ENCODE measurements around the gene SLC25A17. TPM values are rescaled to one million over a fixed set of nuclear protein-coding genes. Genes with fewer than 3 reads are reported as not detected.

Gene SLC25A17
- total RNA-seq, 1 donor = 25.8 TPM

DNA sequence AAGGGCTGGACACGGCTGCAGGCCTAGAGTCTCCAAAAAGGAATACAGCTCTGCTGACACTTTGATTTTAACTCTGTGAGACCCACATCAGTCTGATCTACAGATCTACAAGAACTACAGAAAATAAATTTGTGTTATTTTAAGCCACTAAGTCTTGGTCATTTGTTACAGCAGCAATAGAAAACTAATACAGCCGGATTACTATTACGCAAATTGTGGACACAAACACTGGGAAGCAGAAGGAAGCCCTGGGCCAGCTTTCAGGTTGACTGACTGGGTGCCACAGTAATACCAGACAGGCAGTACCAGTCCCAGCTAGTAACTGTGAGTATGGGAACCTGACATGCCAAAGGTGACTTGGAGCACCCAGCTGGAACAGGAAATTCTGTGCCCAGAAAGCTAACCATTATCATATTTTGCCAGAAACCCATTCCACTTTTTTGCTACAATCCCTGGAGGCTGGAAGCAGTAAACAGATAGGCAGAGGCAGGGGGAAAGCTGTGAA is 13.4 kb downstream of the SLC25A17 start:
- TF ChIP-seq, protein P1, sequence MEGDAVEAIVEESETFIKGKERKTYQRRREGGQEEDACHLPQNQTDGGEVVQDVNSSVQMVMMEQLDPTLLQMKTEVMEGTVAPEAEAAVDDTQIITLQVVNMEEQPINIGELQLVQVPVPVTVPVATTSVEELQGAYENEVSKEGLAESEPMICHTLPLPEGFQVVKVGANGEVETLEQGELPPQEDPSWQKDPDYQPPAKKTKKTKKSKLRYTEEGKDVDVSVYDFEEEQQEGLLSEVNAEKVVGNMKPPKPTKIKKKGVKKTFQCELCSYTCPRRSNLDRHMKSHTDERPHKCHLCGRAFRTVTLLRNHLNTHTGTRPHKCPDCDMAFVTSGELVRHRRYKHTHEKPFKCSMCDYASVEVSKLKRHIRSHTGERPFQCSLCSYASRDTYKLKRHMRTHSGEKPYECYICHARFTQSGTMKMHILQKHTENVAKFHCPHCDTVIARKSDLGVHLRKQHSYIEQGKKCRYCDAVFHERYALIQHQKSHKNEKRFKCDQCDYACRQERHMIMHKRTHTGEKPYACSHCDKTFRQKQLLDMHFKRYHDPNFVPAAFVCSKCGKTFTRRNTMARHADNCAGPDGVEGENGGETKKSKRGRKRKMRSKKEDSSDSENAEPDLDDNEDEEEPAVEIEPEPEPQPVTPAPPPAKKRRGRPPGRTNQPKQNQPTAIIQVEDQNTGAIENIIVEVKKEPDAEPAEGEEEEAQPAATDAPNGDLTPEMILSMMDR (IDR thresholded peaks at IDR 0.05; ENCODE audit: insufficient read depth, low read length) = no peak
- H3K4me3 ChIP-seq (ENCODE audit: low read depth, low read length) = no peak overlapping the region
- DNase-seq (ENCODE audit: low read depth) = no peak

DNA sequence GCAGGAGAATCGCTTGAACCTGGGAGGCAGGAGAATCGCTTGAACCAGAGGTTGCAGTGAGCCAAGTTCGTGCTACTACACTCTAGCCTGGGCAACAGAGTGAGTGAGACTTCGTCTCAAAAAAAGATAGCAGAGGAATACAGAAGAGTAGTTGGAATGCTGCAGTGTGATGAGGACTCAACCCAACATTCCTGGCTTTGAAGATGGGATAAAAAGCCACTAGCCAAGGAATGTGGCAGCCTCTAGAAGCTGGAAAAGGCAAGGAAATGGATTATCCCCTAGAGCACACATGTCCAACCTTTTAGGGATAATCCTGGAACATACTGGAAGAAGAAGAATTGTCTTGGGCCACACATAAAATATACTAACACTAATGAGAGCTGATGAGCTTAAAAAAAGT is 13.9 kb downstream of the SLC25A17 start:
- H3K4me3 ChIP-seq (ENCODE audit: low read depth, low read length) = no peak overlapping the region
- peak; percentile 9 for DNase-seq (ENCODE audit: low read depth)

DNA sequence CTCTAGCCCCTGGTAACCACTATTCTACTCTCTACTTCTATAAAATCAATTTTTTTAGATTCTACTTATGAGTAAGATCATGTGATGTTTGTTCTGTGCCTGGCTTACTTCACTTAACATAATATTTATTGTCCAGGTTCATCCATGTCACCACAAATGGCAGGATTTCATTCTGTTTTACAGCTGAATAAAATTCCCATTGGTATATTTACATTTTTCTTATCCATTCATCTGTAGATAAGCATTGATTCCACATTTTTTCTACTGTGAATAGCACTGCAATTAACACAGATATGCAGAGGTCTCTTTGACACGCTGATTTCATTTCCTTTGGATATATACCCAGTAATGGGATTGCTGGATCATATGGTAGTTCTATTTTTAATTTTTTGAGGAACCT is 15.8 kb downstream of the SLC25A17 start:
- H3K4me3 ChIP-seq (ENCODE audit: low read depth, low read length) = no peak overlapping the region
- no peak for DNase-seq (ENCODE audit: low read depth)
- TF ChIP-seq, protein P1 (IDR thresholded peaks at IDR 0.05; ENCODE audit: insufficient read depth, low read length) = no peak

More for the DNA sequence above, 13.9 kb downstream of the SLC25A17 start:
- TF ChIP-seq, protein P1 (IDR thresholded peaks at IDR 0.05; ENCODE audit: insufficient read depth, low read length) = no peak

DNA sequence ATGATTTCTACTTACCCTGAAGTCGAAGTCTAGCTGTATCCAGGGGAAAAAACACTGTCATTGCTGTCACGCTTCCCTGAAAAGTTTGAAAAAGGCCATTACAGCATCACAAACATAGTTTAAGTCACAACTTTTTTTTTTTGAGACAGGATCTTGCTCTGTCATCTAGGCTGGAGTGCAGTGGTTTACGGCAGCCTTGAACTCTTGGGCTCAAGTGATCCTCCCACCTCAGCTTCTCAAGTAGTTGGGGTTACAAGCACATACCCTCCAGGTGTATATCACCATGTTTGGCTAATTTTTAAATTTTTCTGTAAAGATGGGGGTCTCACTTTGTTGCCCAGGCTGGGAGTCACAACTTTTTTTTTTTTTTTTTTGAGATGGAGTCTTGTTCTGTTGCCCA is 20.1 kb downstream of the SLC25A17 start:
- TF ChIP-seq, protein P1 (IDR thresholded peaks at IDR 0.05; ENCODE audit: insufficient read depth, low read length) = no peak
- no peak for DNase-seq (ENCODE audit: low read depth)
- H3K4me3 ChIP-seq (ENCODE audit: low read depth, low read length) = no peak overlapping the region

DNA sequence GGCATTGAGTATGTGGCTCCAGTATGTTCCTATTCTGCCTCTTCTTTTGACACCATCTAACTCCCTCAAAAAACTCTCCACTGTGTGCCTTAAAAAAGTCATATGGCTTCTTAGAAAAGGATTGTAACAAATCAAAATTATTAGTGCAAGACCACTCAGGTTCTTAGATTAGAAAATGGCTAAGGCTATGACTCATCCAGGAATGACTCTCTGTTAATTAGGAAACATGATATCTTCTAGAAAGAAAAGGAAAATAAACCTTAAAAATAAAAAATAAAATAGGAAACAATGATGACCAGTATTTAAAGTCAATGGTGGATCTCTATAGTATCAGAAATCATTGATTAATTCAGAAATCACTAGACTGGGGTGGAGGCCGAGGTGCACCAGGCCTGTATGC is 21.7 kb downstream of the SLC25A17 start:
- no peak overlapping the region for H3K4me3 ChIP-seq (ENCODE audit: low read depth, low read length)
- DNase-seq (ENCODE audit: low read depth) = peak; percentile 26
- TF ChIP-seq, protein P1 (IDR thresholded peaks at IDR 0.05; ENCODE audit: insufficient read depth, low read length) = no peak

DNA sequence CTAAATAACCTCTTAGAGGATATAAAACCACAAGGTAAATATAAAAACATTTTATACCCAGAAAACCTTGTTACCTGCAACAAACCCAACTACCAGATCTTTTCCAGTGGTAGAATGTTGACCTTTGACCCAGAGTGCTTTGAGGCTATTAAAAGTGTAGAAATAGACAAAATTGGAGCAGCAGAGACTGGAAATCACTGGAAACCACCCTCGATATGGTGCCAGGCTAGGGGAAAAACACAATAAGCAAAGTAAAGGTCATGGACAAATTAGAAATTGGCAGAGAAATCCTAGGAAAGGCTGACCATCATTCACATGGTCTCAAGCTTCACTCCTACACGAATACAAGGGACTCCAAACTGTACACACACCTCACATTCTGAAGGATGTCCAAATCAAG is 26.7 kb downstream of the SLC25A17 start:
- no peak overlapping the region for H3K4me3 ChIP-seq (ENCODE audit: low read depth, low read length)
- TF ChIP-seq, protein P1 (IDR thresholded peaks at IDR 0.05; ENCODE audit: insufficient read depth, low read length) = no peak
- no peak for DNase-seq (ENCODE audit: low read depth)

DNA sequence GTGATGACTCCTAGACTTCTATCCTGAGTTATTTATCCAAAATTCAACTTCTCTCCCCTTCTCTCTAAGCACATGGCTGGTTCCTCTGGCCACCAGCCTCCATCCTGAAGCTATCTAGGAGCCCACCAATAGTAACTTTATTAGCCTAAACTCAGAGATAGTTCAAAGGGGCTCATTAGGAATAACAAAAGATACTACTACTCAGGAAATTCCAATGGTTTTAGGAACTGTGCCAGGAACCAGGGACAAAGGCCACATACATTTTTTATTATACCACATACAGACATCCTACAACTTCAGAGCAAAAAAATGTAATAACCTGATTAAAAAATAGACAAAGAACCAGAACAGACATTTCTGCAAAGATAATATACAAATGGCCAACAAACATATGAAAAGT is 27.9 kb downstream of the SLC25A17 start:
- DNase-seq (ENCODE audit: low read depth) = peak; percentile 16
- no peak overlapping the region for H3K4me3 ChIP-seq (ENCODE audit: low read depth, low read length)
- TF ChIP-seq, protein P1 (IDR thresholded peaks at IDR 0.05; ENCODE audit: insufficient read depth, low read length) = no peak
